Activated naive CD4-positive, alpha-beta T cell treated with anti-CD3 and anti-CD28 coated beads, Interleukin-2, amount 50 U/mL, for 24 hours (primary cell): Measurements from ENCODE around the gene SLC31A1.

Experiments used
- H3K27ac Mint-ChIP-seq: one replicate; pipeline ENCODE4 v1.8.0; 2021; ENCODE audit warnings: mild to moderate bottlenecking, mixed read lengths
- H3K27me3 Mint-ChIP-seq: one replicate; pipeline ENCODE4 v1.8.0; 2021; ENCODE audit warnings: mixed read lengths
- H3K36me3 Mint-ChIP-seq: one replicate; pipeline ENCODE4 v1.8.0; 2021; ENCODE audit warnings: mixed read lengths
- H3K4me1 Mint-ChIP-seq: one replicate; pipeline ENCODE4 v1.8.0; 2021; ENCODE audit warnings: mixed read lengths
- H3K4me3 Mint-ChIP-seq: one replicate; pipeline ENCODE4 v1.8.0; 2021; ENCODE audit warnings: mild to moderate bottlenecking, mixed read lengths
- H3K9me3 Mint-ChIP-seq: one replicate; pipeline ENCODE4 v1.8.0; 2021; ENCODE audit warnings: mixed read lengths

SLC31A1 gene

DNA sequence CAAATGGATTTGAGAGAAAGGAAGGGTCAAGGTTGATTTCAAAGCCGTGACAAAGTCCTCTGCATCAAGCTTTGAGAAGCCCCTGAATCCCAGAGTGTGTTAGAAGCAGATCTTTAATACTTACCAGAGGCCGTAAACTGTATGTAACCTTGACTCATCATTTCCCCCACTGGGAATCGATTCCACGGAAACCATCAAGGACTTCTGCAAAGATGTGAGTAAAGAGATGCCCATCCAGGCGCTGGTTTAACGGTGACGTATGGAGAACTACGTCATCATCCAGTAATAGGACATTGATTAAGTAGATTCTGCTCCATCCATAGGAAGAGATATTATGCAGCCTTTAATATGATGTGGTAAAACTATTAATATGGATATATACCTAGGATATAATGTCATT is 80.2 kb downstream of the SLC31A1 start:
- H3K9me3 Mint-ChIP-seq: no peaks in the 10 kb centered on the region
- H3K4me1 Mint-ChIP-seq: no peaks in the 10 kb centered on the region

DNA sequence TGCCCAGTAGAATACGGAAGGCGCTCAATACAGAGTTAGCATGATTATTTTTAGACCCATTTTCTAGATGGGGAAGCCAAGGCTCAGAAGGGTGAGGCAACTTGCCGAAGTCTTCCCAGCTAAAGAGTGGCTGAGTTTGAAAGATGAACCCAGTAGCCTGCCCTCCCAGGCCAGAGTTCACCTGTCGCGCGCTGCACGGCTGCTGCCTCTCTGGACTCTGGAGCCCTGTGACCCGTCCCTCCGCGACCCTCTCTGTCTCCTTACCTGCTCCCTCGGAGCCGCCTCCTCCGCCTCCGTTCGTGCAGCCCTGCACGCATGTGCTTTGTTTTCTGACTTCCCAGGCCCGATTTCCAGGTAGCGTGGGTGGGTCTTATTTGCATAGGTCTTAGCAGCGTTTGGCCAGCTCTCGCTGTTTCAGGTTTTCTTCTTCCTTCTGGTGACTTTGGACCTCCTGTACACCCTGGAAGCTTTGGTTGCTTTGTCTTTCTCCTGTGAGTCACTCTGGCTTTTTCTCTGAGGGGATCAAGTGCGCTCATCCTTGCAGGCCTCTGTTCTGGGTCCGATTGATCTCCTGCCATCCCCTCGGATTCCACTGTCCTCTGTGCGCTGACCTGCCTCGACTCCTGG is 81.6 kb downstream of the SLC31A1 start, which contains the start of gene RNF183:
Gene RNF183, minus strand, starts transcription at position 585 of the 627 bp plus-strand sequence. CDS start 5,192 bp downstream, outside the sequence.
- H3K4me3 Mint-ChIP-seq: no peak within 1 kb of the TSS
- peaks cover 2% of the 10 kb centered on the region for H3K27me3 Mint-ChIP-seq
- H3K36me3 Mint-ChIP-seq: no peaks in the 10 kb centered on the region
- no peaks in the 10 kb centered on the region for H3K4me1 Mint-ChIP-seq
- H3K27ac Mint-ChIP-seq: no peak within 1 kb of the TSS
- no peaks in the 10 kb centered on the region for H3K9me3 Mint-ChIP-seq

More for the DNA sequence above, 80.2 kb downstream of the SLC31A1 start:
- Mint-ChIP-seq H3K36me3 (no peaks in the 10 kb centered on the region), H3K27me3 (peaks cover 2% of the 10 kb centered on the region), H3K4me3 (no peak overlapping the region), H3K27ac (no peak overlapping the region)

GRCh38 chr9:113306566-113306965 is 85.2 kb downstream of the SLC31A1 start:
- H3K4me3 Mint-ChIP-seq: no peak overlapping the region
- H3K27me3 Mint-ChIP-seq: peaks cover 2% of the 10 kb centered on the region
- H3K9me3 Mint-ChIP-seq: no peaks in the 10 kb centered on the region
- no peaks in the 10 kb centered on the region for H3K4me1 Mint-ChIP-seq
- no peak overlapping the region for H3K27ac Mint-ChIP-seq
- no peaks in the 10 kb centered on the region for H3K36me3 Mint-ChIP-seq

- Mint-ChIP-seq H3K27me3 (peaks cover 2% of the 10 kb centered on the region), H3K4me3 (no peak overlapping the region), H3K27ac (no peak overlapping the region), H3K36me3 (no peaks in the 10 kb centered on the region), H3K9me3 (no peaks in the 10 kb centered on the region), H3K4me1 (no peaks in the 10 kb centered on the region)
These were observed 86.1 kb downstream of the SLC31A1 start for GRCh38 chr9:113307396-113307975.

- H3K4me3 Mint-ChIP-seq: no peak overlapping the region
- H3K9me3 Mint-ChIP-seq: no peaks in the 10 kb centered on the region
- no peaks in the 10 kb centered on the region for H3K4me1 Mint-ChIP-seq
- H3K27me3 Mint-ChIP-seq: peaks cover 2% of the 10 kb centered on the region
- no peaks in the 10 kb centered on the region for H3K36me3 Mint-ChIP-seq
- H3K27ac Mint-ChIP-seq: no peak overlapping the region
These were observed 88.0 kb downstream of the SLC31A1 start for GRCh38 chr9:113309204-113309813.

GRCh38 chr9:113310538-113310937 is 89.2 kb downstream of the SLC31A1 start:
- Mint-ChIP-seq H3K9me3 (no peaks in the 10 kb centered on the region), H3K36me3 (no peaks in the 10 kb centered on the region), H3K4me3 (no peak overlapping the region), H3K4me1 (no peaks in the 10 kb centered on the region), H3K27me3 (peaks cover under 1% of the 10 kb centered on the region), H3K27ac (no peak overlapping the region)

- Mint-ChIP-seq H3K27me3 (no peaks in the 10 kb centered on the region), H3K36me3 (no peaks in the 10 kb centered on the region), H3K4me3 (no peak overlapping the region), H3K4me1 (no peaks in the 10 kb centered on the region), H3K27ac (no peak overlapping the region), H3K9me3 (no peaks in the 10 kb centered on the region)
These were observed 90.6 kb downstream of the SLC31A1 start for GRCh38 chr9:113311961-113312360.

- H3K4me1 Mint-ChIP-seq: no peaks in the 10 kb centered on the region
- H3K4me3 Mint-ChIP-seq: no peak overlapping the region
- no peaks in the 10 kb centered on the region for H3K27me3 Mint-ChIP-seq
- H3K36me3 Mint-ChIP-seq: no peaks in the 10 kb centered on the region
- no peaks in the 10 kb centered on the region for H3K9me3 Mint-ChIP-seq
- H3K27ac Mint-ChIP-seq: no peak overlapping the region
These were observed 91.9 kb downstream of the SLC31A1 start for GRCh38 chr9:113313261-113313660.
